Endothelial cell of umbilical vein (primary cell): ENCODE measurements around the gene FSTL1. TPM values are rescaled to one million over a fixed set of nuclear protein-coding genes. Genes with fewer than 3 reads are reported as not detected.

Experiments
- BruUV-seq: library from RNA; stranded (reverse); fragments of 400-500 nt; replicated peaks from 2 replicates; lab custom pipeline; 2021; lab: Mats Ljungman, UMichigan
- CTCF ChIA-PET: fragments of 300-600, 350-600 bp; sonication (Branson Sonifier 250); formaldehyde crosslinking; loops from one replicate; lab custom pipeline; 2021; ENCODE audit warnings: antibody characterized with exemption, inconsistent platforms; lab: Charles Lee
- POLR2A ChIA-PET: fragments of 300-600, 350-600 bp; sonication (Branson Sonifier 250); formaldehyde crosslinking; loops from one replicate; lab custom pipeline; 2021; ENCODE audit warnings: antibody characterized with exemption, inconsistent platforms; lab: Charles Lee
- DNase-seq: peaks from one replicate; pipeline ENCODE4 v3.0.0-alpha.2; 2011; ENCODE audit warnings: low read depth, low spot score
- FAIRE-seq: peaks from 2 replicates; lab custom pipeline; 2011; peaks lifted over from hg19 to GRCh38; lab: Jason Lieb, UNC
- H2AFZ ChIP-seq: 2 replicates; pipeline ENCODE4 v1.6.0; 2012; ENCODE audit warnings: low read depth, low read length, control low read depth, inconsistent platforms
- H3K27ac ChIP-seq: 2 replicates; pipeline ENCODE4 v1.5.1; 2011; ENCODE audit warnings: low read depth, mild to moderate bottlenecking, control low read depth, low read length, moderate library complexity; ENCODE audit not compliant: insufficient read depth
- H3K27me3 ChIP-seq, 2 experiments: 2 replicates each; pipeline versions ENCODE4 v1.6.0 to v1.6.1; 2011; ENCODE audit warnings: low read length in 2 of 2, mixed read lengths in 1 of 2; ENCODE audit not compliant: control insufficient read depth in 2 of 2, insufficient read depth in 2 of 2
- H3K36me3 ChIP-seq, 2 experiments: 2 replicates in 1 of 2; 3 replicates in 1 of 2; pipeline ENCODE4 v1.5.1; 2011; ENCODE audit warnings: low read length in 2 of 2, mild to moderate bottlenecking in 1 of 2, moderate library complexity in 1 of 2; ENCODE audit not compliant: control insufficient read depth in 2 of 2, insufficient read depth in 2 of 2; ENCODE audit errors: extremely low read depth in 1 of 2
- H3K4me1 ChIP-seq: 3 replicates; pipeline ENCODE4 v1.5.1; 2011; ENCODE audit warnings: mild to moderate bottlenecking, low read length; ENCODE audit not compliant: control insufficient read depth, insufficient read depth; ENCODE audit errors: extremely low read depth
- H3K4me2 ChIP-seq: 2 replicates; pipeline ENCODE4 v1.6.1; 2011; ENCODE audit warnings: low read length, control low read depth, mixed read lengths; ENCODE audit not compliant: insufficient read depth
- H3K4me3 ChIP-seq, 3 experiments: fragments of 200-600 bp in 1 of 3; sonication (generic), shearing (Covaris generic) in 1 of 3; replicated peaks in 1 of 3; 2 replicates each; pipeline ENCODE4 v1.5.1; 2011 to 2016; ENCODE audit warnings: control low read depth in 3 of 3, low read length in 3 of 3, mild to moderate bottlenecking in 2 of 3, inconsistent platforms in 1 of 3, low read depth in 1 of 3, moderate library complexity in 1 of 3; ENCODE audit not compliant: insufficient read depth in 1 of 3
- H3K79me2 ChIP-seq: 2 replicates; pipeline ENCODE4 v1.6.0; 2012; ENCODE audit warnings: low read length, inconsistent platforms; ENCODE audit not compliant: control insufficient read depth, insufficient read depth
- H3K9ac ChIP-seq: replicated peaks from 2 replicates; pipeline ENCODE3; 2011; ENCODE audit warnings: low read length, control low read depth; ENCODE audit not compliant: insufficient read depth; ENCODE audit errors: extremely low read depth
- H3K9me1 ChIP-seq: replicated peaks from 3 replicates; pipeline ENCODE4 v1.6.0; 2011; ENCODE audit warnings: mild to moderate bottlenecking, low read length; ENCODE audit not compliant: control insufficient read depth, insufficient read depth; ENCODE audit errors: extremely low read depth
- H3K9me3 ChIP-seq: replicated peaks from 2 replicates; pipeline ENCODE4 v1.5.1; 2012; ENCODE audit warnings: low read length, inconsistent platforms; ENCODE audit not compliant: control insufficient read depth, insufficient read depth
- H4K20me1 ChIP-seq: replicated peaks from 2 replicates; pipeline ENCODE3; 2011; ENCODE audit warnings: mild to moderate bottlenecking, low read length; ENCODE audit not compliant: control insufficient read depth, insufficient read depth; ENCODE audit errors: extremely low read depth
- CTCF ChIP-seq, 2 donors: IDR thresholded peaks; 1 replicate in 1 of 2; 2 replicates in 1 of 2; pipeline ENCODE4 v1.5.1; 2011; ENCODE audit warnings: low read length in 2 of 2, mild to moderate bottlenecking in 2 of 2, moderate library complexity in 2 of 2, control low read depth in 1 of 2, inconsistent platforms in 1 of 2, low read depth in 1 of 2; ENCODE audit not compliant: insufficient read depth in 1 of 2; ENCODE audit errors: extremely low read depth in 1 of 2
- EZH2 ChIP-seq: IDR thresholded peaks from 2 replicates; pipeline ENCODE4 v1.6.1; 2012; ENCODE audit warnings: borderline replicate concordance, low read depth, mild to moderate bottlenecking, moderate library complexity, low read length, inconsistent platforms; ENCODE audit not compliant: severe bottlenecking
- FOS ChIP-seq: IDR thresholded peaks from 2 replicates; pipeline ENCODE4 v1.6.1; 2011; ENCODE audit warnings: mild to moderate bottlenecking, low read length, moderate library complexity, borderline replicate concordance; ENCODE audit not compliant: insufficient read depth
- GATA2 ChIP-seq: IDR thresholded peaks from 2 replicates; pipeline ENCODE4 v1.7.0; 2011; ENCODE audit warnings: low read depth, mild to moderate bottlenecking, moderate library complexity, mixed read lengths, low read length; ENCODE audit not compliant: insufficient read length, insufficient read depth
- JUN ChIP-seq: IDR thresholded peaks from 2 replicates; pipeline ENCODE4 v1.6.1; 2011; ENCODE audit warnings: borderline replicate concordance, low read depth; ENCODE audit not compliant: insufficient read length, insufficient read depth
- MYC ChIP-seq: IDR thresholded peaks from one replicate; pipeline ENCODE4 v1.6.1; 2011; ENCODE audit warnings: mild to moderate bottlenecking, low read depth, low read length
- POLR2A ChIP-seq: IDR thresholded peaks from 2 replicates; pipeline ENCODE4 v1.6.1; 2012; ENCODE audit warnings: low read depth, mild to moderate bottlenecking, control low read depth, low read length
- POLR2AphosphoS5 ChIP-seq: IDR thresholded peaks from 2 replicates; pipeline ENCODE4 v1.6.1; 2012; ENCODE audit warnings: low read depth, mild to moderate bottlenecking, control low read depth, low read length, moderate library complexity; ENCODE audit not compliant: insufficient read depth
- dilution Hi-C: fragments of 300-500 bp; cut with MboI; formaldehyde crosslinking; loops from one replicate; pipeline ENCODE4 v1.15.0; 2019; ENCODE audit warnings: low sequenced_read_pairs; ENCODE audit not compliant: extremely low pct_ligation_motif_present
- intact Hi-C: fragments of 100-400 bp; cut with micrococcal nuclease; formaldehyde crosslinking; loops from one replicate; pipeline ENCODE4 v1.10.0; 2022
- polyA plus RNA-seq, 4 experiments: library from polyadenylated mRNA; depleted of rRNA in 3 of 4; stranded (reverse) in 3 of 4; unstranded in 1 of 4; fragments of >200 nt; gene quantifications; 2 replicates each; pipeline versions ENCODE4 v1.2.1 to v1.2.3, GENCODE V29; 2011 to 2012; ENCODE audit warnings: missing spikeins in 1 of 4
- total RNA-seq: library from RNA; stranded (reverse); gene quantifications from 2 replicates; pipeline ENCODE4 v1.2.3, GENCODE V29; 2021
- TF ChIP-seq, protein P1 (sequence below): IDR thresholded peaks from 2 replicates; pipeline ENCODE4 v1.6.1; 2011; ENCODE audit not compliant: insufficient read depth, insufficient read length

FSTL1 gene
- total and polyA plus RNA-seq, 2 donors (not counting 3 experiments of a cell fraction or from before 2014, with no cell fraction given) = 235 to 562 TPM

DNA sequence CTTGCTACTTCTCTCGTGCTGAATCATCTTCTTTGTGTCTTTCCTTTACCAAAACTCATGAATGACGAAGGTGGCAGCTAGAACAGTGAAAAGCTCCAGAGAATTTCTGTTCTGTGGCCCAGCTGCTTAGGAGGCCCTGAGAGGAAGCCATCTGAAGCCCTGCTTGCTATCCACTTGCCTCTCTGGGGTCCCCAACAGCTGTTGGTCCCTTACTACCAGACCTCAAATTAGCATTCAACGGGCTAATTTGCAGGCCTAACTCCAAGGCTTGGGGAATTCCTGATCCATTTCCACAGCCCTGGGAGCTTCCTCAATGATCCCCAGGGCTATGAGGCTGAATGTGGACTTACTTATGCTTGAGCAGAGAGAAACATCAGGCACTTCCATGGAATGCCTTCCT, 37.5 kb upstream of the FSTL1 start:
- Histone ChIP-seq H3K4me3 (no peak overlapping the region), H3K4me1 (no peaks in the 10 kb centered on the region), H3K9me3 (no peaks in the 10 kb centered on the region), H3K4me2 (no peak overlapping the region), H3K9me1 (no peaks in the 10 kb centered on the region), H3K9ac (no peak overlapping the region), H3K36me3 (no peaks in the 10 kb centered on the region), H3K27ac (no peak overlapping the region), H2AFZ (no peak overlapping the region), H3K79me2 (no peaks in the 10 kb centered on the region), H4K20me1 (no peaks in the 10 kb centered on the region), H3K27me3 (no peaks in the 10 kb centered on the region)
- no peak for FAIRE-seq
- intact Hi-C loops (no loop called here), dilution Hi-C loops (no loop called here)
- no peak for DNase-seq
- TF ChIP-seq CTCF (IDR thresholded peaks at IDR 0.05; ENCODE audit: extremely low read depth in 1 of 2, insufficient read depth in 1 of 2, low read depth in 1 of 2, low read length in 2 of 2) (no peak), FOS (no peak), POLR2A (no peak), GATA2 (no peak), MYC (no peak), EZH2 (no peak), JUN (no peak), POLR2AphosphoS5 (no peak)
- TF ChIP-seq, protein P1, sequence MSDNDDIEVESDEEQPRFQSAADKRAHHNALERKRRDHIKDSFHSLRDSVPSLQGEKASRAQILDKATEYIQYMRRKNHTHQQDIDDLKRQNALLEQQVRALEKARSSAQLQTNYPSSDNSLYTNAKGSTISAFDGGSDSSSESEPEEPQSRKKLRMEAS = no peak
- ChIA-PET POLR2A (no interaction called here), CTCF (no interaction called here)
- no TSS peak for BruUV-seq
